PC-3 (cell line): Measurements from ENCODE around the gene HPGD.

Experiments
- CTCF ChIP-seq: fragments of 300-600 bp; sonication (generic); conservative IDR thresholded peaks from 2 replicates; pipeline ENCODE4 v1.5.1; 2017; ENCODE audit warnings: antibody characterized with exemption, low read depth, mild to moderate bottlenecking, low read length
- EZH2 ChIP-seq: fragments of 300-600 bp; sonication (generic); IDR thresholded peaks from one replicate; pipeline ENCODE4 v1.6.1; 2017; ENCODE audit warnings: antibody characterized with exemption, mild to moderate bottlenecking, low read length; ENCODE audit not compliant: unreplicated experiment

DNA sequence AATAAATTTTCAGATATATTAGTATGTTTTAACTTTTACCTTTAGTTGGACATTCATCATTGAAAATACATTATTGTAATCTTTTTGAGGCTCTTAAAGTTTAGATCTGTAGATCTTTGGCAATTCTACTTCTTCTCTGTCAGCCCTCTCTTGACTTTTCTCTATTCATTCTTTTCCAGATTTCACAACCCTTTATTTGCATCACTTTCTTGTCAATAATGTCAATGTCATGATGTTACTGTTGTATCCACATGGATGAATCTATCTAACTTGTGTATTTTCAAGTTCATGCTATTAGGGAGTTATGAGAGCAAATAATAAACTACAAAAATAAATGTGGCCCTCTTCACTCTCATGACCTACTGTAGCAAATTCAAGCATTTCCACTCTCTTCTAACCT lies 23.0 kb upstream of the HPGD start:
- no peak for TF ChIP-seq EZH2
- no peak for TF ChIP-seq CTCF
